HG03521 (cell line): ENCODE data around the gene MAP6D1.

Experiments
- ATAC-seq: cut with Tn5 transposase; IDR thresholded peaks from one replicate; pipeline ENCODE4 v1.9.1; 2021; ENCODE audit warnings: mild to moderate bottlenecking, moderate library complexity; ENCODE audit not compliant: unreplicated experiment

Gene MAP6D1

DNA sequence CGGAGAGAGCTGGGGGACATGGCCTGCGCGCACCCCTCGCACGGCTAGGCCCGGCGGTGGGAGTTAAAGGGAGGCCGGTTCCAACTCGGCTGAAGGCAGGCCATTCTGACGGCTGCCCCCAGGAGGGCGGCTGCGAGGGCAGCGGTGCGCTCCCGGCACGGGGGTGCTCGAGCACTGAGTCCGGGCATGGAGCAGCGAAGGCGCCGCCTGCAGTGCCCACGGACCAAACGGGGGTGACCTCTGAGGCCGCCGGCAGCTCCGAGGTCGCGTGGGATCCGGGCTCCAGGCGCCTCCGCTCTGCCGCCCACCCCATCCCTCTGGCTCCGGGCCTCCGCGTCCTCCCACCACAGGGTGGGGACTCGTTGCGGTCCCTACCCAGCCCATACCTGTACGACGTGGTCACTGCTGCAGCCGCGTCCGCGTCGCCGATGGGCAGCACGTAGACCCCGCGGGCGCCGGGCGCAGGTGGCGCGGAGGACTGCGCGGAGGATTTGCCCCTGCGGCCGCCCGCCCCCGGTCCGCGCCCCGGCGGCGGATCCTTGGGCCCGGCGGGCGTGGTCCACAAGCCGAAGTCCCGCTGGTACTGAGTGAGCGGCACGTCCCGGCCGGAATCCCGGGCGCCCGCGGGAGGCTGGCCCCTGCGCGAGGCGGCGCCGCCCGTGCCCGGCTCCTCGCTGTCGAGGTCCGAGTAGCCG is 469 bp downstream of the MAP6D1 start:
- ATAC-seq: no peak

GRCh38 chr3:183823963-183824362 is 1.4 kb downstream of the MAP6D1 start:
- no peak for ATAC-seq

DNA sequence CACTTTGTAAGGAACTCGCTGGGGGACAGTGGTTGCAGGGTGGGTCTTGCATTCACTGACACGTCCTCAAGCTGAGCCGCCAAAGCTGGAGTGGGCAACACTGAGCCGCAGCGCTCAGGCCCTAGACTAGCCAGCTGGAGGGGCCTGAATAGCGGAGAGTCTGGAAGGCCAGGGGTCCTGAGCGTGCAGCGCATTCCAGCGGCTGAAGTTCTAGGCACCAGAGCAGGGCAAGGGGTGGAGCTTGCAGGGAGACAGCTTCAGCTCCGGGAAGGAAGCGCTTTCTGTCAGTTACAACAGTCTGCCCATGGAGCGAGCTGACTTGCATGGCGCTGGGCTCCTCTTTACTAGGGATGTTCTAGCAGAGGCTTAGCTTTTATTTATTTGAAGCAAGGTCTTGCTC is 2.7 kb downstream of the MAP6D1 start:
- no peak for ATAC-seq

DNA sequence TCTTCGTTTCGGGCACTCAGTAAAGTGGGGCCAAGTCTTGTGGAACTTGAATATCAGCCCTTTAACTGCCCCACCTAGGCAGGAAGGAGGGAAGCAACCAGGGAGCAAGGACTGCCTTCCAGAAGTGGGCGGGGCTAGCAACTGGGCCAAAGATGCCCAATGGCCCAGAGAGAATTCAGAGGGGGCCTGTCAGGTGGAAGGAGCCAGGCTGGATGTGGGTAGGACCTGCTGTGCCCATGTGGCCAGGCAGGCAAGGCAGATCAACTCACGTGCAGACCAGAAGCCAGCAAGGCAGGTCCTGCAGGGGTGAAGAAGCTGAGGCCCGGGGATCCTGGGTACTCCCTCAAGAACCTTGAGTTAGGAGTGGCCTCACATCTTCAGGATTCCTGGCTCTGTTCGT is 5.5 kb downstream of the MAP6D1 start:
- no peak for ATAC-seq

DNA sequence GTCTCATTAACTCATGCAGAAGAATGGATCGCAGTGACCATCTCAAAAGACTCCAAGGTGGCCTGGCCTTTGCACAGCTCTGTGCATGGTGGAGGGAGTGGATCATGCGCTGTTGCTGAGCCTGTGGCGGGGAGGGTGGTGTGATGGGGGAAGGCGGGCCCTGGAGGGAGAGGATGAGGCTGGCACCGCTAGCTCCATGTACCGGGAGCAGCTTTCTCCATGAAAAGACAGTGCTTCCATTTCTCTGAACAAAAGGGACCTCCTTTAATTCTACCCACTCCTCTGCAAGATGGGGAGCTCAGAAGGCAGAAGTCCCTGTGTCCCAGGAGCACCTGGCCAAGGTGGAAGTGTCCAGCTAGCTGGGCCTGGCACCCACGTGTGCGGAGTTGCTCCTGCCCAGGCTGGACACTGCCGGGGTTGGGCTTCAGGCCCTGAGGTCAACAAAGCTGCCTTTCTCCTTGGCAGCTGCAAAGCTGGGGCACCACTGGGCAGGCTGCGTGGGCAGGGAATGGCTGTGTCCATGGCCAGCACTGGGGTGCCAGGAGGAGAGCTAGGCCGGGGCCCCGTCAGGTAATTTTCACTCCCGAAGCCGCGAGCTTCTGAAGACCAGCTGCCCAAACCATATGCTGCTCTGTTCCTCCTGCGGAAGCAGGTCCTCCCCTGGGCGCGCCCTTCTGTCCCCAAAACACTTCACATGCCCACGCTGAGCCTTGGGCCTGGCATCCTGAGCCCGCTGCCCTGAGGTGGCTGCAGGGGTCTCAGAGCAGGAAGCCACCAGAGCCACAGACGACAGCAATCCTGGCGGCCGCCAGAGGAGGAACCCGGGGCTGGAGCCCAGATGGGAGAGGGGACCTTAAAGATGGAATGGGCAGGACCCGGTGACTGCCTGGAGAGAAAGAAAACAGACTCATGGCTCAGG is 6.4 kb downstream of the MAP6D1 start:
- no peak for ATAC-seq

- no peak for ATAC-seq
Measured at GRCh38 chr3:183818041-183818620, 7.2 kb downstream of the MAP6D1 start.

GRCh38 chr3:183817639-183818038 is 7.7 kb downstream of the MAP6D1 start:
- ATAC-seq: no peak

DNA sequence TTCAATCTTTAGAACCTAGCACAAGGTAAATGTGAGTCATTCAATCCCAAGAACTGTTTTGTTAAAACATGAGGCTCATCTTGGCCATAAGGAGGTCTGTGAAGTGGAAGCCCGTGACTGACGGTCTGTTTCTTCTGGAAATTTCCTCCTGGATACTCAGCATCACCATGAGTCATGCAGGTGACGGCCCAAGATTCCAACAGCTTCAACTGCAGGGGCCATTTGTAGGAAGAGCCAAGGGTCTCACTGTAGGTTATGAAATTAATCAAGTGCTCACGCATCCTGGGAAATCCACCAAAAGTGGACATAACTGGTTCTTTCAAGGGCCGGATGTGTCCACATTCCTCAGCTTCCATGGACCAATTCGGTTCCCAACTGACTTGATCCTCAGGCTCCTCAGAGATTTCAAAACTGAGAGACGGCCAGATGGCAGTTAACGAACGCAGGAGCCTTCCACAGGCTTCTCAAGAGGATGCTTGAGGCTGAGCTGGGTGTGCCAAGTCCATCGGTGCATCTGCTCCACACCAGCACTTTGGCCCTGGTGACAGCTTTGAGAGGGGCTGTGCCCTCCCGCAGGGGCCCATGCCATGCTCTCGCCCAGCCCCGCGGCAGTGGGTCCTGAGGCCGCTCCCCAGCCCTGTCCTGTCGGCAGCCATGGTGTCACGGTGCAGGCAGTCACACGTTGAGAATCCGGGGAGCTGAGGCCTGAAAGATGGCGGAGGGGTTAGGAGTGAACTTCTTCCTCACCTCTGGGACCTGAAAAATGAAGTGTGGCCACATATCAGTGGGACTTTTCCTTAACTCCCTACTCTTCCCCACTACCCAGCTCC is 8.5 kb downstream of the MAP6D1 start:
- no peak for ATAC-seq

- no peak for ATAC-seq
Measured at GRCh38 chr3:183815951-183816475, 9.4 kb downstream of the MAP6D1 start.

GRCh38 chr3:183815563-183815940 is 9.8 kb downstream of the MAP6D1 start:
- ATAC-seq: no peak

GRCh38 chr3:183814240-183814639 is 11.1 kb downstream of the MAP6D1 start:
- ATAC-seq: no peak

DNA sequence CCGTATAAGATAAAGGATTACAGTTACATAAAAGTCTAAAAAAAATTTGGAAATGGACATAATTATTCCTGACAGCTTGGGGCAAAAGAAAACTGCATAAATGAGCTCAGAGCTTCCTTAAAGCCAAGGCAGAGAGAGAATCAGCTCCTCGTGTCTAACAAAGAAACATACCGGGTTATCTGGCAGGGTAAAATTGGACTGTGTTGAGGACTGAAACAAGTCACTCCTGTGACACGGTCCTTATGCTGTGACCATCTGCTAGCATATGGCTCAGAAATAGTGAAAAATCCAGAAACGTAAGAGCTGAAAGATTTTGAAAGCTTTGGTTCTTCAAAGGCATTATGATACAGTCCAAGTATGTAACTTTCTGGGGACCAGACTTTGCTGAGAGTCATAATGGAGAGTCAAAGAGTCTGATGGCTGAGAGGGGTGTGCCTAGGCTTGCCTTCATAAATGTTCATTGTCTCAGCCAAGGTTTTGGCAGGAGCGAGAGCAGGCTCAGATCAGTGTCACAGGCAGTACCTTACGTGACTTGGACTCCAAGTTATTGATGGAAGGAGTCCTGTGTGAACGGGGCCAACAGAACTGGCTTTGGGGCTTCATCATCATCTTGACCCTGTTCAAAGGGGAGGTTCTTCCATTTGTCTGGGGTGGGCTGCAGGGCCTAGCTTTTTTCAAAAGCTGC is 12.5 kb downstream of the MAP6D1 start:
- ATAC-seq: no peak

- ATAC-seq: no peak
Measured at GRCh38 chr3:183811638-183812037, 13.7 kb downstream of the MAP6D1 start.

- ATAC-seq: no peak
Measured at GRCh38 chr3:183810643-183811594, 14.5 kb downstream of the MAP6D1 start.

- ATAC-seq: no peak
Measured at GRCh38 chr3:183809270-183809669, 16.1 kb downstream of the MAP6D1 start.

DNA sequence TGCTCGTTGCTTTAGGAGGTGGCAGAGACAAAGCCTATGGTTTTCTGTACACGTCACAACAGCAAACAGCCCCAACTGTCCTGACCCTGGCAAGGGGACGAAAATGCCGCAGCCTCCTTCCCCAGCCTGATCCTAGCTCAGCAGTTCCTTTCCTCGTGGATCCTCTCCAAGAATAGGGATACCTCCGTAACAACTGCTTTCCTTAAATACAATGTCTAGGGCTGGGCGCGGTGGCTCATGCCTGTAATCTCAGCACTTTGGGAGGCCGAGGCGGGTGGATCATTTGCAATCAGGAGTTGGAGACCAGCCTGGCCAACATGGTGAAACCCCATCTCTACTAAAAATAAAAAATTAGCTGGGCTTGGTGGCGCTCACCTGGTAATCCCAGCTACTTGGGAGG is 17.0 kb downstream of the MAP6D1 start:
- ATAC-seq: no peak

DNA sequence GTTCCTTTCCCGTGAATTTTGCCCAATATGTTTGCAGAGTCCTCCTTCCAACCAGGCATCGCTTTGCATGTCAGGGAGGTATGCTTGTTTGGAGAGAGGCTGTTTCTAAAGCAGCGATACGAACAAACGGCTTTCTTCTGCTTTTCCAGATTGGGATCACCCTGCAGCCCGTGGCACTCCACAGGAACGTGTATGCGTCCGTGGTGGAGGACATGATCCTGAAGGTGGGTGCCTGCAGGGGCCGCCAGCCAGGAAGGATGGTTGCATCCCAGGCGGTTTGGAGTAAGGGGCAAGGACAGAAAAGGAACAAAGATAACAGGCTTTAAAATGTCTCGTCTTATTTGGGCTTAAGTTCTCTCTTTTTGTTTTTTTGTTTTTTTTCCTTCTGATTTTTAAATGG is 17.5 kb downstream of the MAP6D1 start:
- no peak for ATAC-seq

- no peak for ATAC-seq
Measured at GRCh38 chr3:183807209-183807728, 18.1 kb downstream of the MAP6D1 start.

DNA sequence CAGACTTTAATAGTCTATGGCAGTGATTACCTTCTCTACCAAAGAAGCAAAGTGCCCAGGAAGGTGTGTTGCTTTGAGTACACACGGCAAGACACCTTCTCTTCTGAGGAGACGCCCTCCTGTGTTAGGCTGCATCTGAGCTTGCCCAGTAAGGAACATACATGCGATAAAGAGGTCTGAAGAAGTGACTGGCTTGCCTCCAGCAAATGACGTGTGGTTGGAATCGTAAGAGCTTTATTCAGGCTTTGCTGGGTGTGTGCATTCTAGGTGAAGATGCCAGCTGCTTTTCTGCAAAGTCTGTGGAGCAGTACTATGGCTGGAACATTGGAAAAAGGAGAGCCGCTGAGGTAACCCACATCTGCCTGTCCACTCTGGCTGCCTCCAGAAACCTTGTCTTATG is 22.4 kb downstream of the MAP6D1 start:
- ATAC-seq: no peak
